ENCODE results near the gene FBXL17. TPM values are rescaled to one million over a fixed set of nuclear protein-coding genes. Genes with fewer than 3 reads are reported as not detected.

The FBXL17 gene
- polyA plus RNA-seq, 2 of the 4 experiments (the other 2 are of a cell fraction): 8.7 to 9.1 TPM

DNA sequence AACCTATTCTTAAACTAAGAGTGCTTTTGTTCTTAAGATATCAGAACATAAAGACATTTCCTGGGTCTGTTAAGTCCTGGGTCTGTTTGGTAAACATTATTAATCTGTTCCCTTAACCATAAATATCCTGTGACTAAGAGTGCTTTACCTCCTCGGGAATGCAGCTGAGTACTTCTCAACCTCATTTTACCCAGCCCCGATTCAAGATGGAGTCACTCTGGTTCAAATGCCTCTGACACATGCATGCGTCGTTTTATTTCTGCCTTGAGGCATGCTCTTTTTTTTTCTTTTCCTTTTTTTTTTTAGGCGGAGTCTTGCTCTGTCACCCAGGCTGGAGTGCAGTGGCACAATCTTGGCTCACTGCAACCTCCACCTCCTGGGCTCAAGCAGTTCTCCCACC, 39.8 kb upstream of the FBXL17 start:
- WGBS (ENCODE audit: missing lambda C conversion rate): 60% methylated on average over 5 of the region's 5 CpGs
- TF ChIP-seq BHLHE40 (IDR thresholded peaks at IDR 0.05; ENCODE audit: low read depth, low read length): no peak
- no peak for TF ChIP-seq JUN (IDR thresholded peaks at IDR 0.05)
- TF ChIP-seq POLR2AphosphoS2 (conservative IDR thresholded peaks at IDR 0.05; ENCODE audit: low read length): no peak
- TF ChIP-seq JUNB (IDR thresholded peaks at IDR 0.05): no peak
- no peak for TF ChIP-seq CBX2 (IDR thresholded peaks at IDR 0.05; ENCODE audit: borderline replicate concordance, low read depth)
- no peak for TF ChIP-seq HOXB5 (CRISPR knock-in tag; IDR thresholded peaks at IDR 0.05)
- no peak for TF ChIP-seq CTCF (IDR thresholded peaks at IDR 0.05)
- no peak for TF ChIP-seq CHD2 (IDR thresholded peaks at IDR 0.05; ENCODE audit: low read length, partially characterized antibody)
- ChIA-PET CTCF (no interaction called here), POLR2A (no interaction called here)
- FAIRE-seq (no peak), ATAC-seq (no peak), DNase-seq (ENCODE audit: low read depth in 1 of 2, low spot score in 1 of 2) (no peak)
- H3K4me1 ChIP-seq: no peaks in the 10 kb centered on the region
- H3K4me3 ChIP-seq: no peak overlapping the region
- H3K4me2 ChIP-seq: no peak overlapping the region
- no peak overlapping the region for H3K27ac ChIP-seq
- H3K9me3 ChIP-seq: no peaks in the 10 kb centered on the region; the same call in 2 of the 3 replicates

- Histone ChIP-seq H3K4me1 (no peaks in the 10 kb centered on the region), H3K4me3 (no peak overlapping the region), H3K4me2 (no peak overlapping the region), H3K27ac (no peak overlapping the region), H3K9me3 (no peaks in the 10 kb centered on the region; the same call in 2 of the 3 replicates)
- TF ChIP-seq MAFK (IDR thresholded peaks at IDR 0.05; ENCODE audit: partially characterized antibody) (no peak), CHD4 (IDR thresholded peaks at IDR 0.05; ENCODE audit: borderline replicate concordance) (no peak)
- no peak for FAIRE-seq
- ChIA-PET CTCF (interaction anchor here (0.6 kb wide), 1 partner anchor 378 kb away, joined by 3 read pairs; no protein-coding TSS in a partner anchor), POLR2A (no interaction called here)
- DNase-seq (ENCODE audit: low read depth in 1 of 2, low spot score in 1 of 2): no peak
- ATAC-seq: no peak
- 43% methylated on average over 1 of the region's 1 CpG for WGBS (ENCODE audit: missing lambda C conversion rate)
Measured at GRCh38 chr5:108420755-108421154, 38.9 kb upstream of the FBXL17 start.

- TF ChIP-seq EHMT2 (IDR thresholded peaks at IDR 0.05; ENCODE audit: low read depth) (no peak), POLR2AphosphoS2 (conservative IDR thresholded peaks at IDR 0.05; ENCODE audit: low read length) (no peak), EP300 (IDR thresholded peaks at IDR 0.05) (no peak), KDM1A (IDR thresholded peaks at IDR 0.05; ENCODE audit: low read depth) (no peak), NFE2L2 (conservative IDR thresholded peaks at IDR 0.05; ENCODE audit: low read length) (no peak), POLR2A (IDR thresholded peaks at IDR 0.05; ENCODE audit: low read length) (no peak), CEBPB (IDR thresholded peaks at IDR 0.05) (no peak), HMGXB4 (CRISPR knock-in tag; IDR thresholded peaks at IDR 0.05; ENCODE audit: borderline replicate concordance) (no peak)
- TF ChIP-seq, protein P1, sequence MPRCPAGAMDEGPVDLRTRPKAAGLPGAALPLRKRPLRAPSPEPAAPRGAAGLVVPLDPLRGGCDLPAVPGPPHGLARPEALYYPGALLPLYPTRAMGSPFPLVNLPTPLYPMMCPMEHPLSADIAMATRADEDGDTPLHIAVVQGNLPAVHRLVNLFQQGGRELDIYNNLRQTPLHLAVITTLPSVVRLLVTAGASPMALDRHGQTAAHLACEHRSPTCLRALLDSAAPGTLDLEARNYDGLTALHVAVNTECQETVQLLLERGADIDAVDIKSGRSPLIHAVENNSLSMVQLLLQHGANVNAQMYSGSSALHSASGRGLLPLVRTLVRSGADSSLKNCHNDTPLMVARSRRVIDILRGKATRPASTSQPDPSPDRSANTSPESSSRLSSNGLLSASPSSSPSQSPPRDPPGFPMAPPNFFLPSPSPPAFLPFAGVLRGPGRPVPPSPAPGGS (IDR thresholded peaks at IDR 0.05): no peak
- TF ChIP-seq, protein P2, sequence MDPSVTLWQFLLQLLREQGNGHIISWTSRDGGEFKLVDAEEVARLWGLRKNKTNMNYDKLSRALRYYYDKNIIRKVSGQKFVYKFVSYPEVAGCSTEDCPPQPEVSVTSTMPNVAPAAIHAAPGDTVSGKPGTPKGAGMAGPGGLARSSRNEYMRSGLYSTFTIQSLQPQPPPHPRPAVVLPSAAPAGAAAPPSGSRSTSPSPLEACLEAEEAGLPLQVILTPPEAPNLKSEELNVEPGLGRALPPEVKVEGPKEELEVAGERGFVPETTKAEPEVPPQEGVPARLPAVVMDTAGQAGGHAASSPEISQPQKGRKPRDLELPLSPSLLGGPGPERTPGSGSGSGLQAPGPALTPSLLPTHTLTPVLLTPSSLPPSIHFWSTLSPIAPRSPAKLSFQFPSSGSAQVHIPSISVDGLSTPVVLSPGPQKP (IDR thresholded peaks at IDR 0.05; ENCODE audit: low read depth, low read length): no peak
- TF ChIP-seq, protein P3, sequence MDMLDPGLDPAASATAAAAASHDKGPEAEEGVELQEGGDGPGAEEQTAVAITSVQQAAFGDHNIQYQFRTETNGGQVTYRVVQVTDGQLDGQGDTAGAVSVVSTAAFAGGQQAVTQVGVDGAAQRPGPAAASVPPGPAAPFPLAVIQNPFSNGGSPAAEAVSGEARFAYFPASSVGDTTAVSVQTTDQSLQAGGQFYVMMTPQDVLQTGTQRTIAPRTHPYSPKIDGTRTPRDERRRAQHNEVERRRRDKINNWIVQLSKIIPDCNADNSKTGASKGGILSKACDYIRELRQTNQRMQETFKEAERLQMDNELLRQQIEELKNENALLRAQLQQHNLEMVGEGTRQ (IDR thresholded peaks at IDR 0.05): no peak
- TF ChIP-seq, protein P4, sequence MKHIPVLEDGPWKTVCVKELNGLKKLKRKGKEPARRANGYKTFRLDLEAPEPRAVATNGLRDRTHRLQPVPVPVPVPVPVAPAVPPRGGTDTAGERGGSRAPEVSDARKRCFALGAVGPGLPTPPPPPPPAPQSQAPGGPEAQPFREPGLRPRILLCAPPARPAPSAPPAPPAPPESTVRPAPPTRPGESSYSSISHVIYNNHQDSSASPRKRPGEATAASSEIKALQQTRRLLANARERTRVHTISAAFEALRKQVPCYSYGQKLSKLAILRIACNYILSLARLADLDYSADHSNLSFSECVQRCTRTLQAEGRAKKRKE (CRISPR knock-in tag; IDR thresholded peaks at IDR 0.05; ENCODE audit: low read depth): no peak
- TF ChIP-seq, protein P5, sequence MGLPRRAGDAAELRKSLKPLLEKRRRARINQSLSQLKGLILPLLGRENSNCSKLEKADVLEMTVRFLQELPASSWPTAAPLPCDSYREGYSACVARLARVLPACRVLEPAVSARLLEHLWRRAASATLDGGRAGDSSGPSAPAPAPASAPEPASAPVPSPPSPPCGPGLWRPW (IDR thresholded peaks at IDR 0.05): no peak
- CTCF ChIA-PET: no interaction called here
- FAIRE-seq (no peak), DNase-seq (ENCODE audit: low read depth in 1 of 2, low spot score in 1 of 2) (no peak), ATAC-seq (no peak)
- Histone ChIP-seq H3K27ac (no peak overlapping the region), H3K4me1 (no peaks in the 10 kb centered on the region), H3K4me3 (no peak overlapping the region), H3K4me2 (no peak overlapping the region), H3K9me3 (no peaks in the 10 kb centered on the region; the same call in 2 of the 3 replicates)
- WGBS (ENCODE audit: missing lambda C conversion rate): 53% methylated on average over 5 of the region's 5 CpGs
- POLR2A ChIA-PET: no interaction called here
Measured at GRCh38 chr5:108420158-108420557, 38.3 kb upstream of the FBXL17 start.

Measured in A549 (cell line).